Endodermal cell (in vitro differentiated cells): ENCODE data around the gene ZBTB46. TPM values are rescaled to one million over a fixed set of nuclear protein-coding genes. Genes with fewer than 3 reads are reported as not detected.

ENCODE experiments used
- DNase-seq: peaks from one replicate; pipeline ENCODE4 v3.0.0-alpha.2; 2017
- H3K27ac ChIP-seq: 2 replicates; pipeline ENCODE4 v1.5.1; 2013; ENCODE audit warnings: mild to moderate bottlenecking, low read depth, low read length, moderate library complexity
- H3K27me3 ChIP-seq: 2 replicates; pipeline ENCODE4 v1.6.1; 2013; ENCODE audit warnings: mild to moderate bottlenecking, low read length, moderate library complexity; ENCODE audit not compliant: insufficient read depth, control insufficient read depth, poor library complexity, severe bottlenecking
- H3K36me3 ChIP-seq: 2 replicates; pipeline ENCODE4 v1.7.0; 2013; ENCODE audit warnings: mild to moderate bottlenecking, low read length, moderate library complexity; ENCODE audit not compliant: control insufficient read depth, insufficient read depth
- H3K4me1 ChIP-seq: one replicate; pipeline ENCODE4 v1.7.0; 2013; ENCODE audit warnings: low read length; ENCODE audit not compliant: control insufficient read depth, insufficient read depth
- H3K4me3 ChIP-seq: 2 replicates; pipeline ENCODE4 v1.5.1; 2013; ENCODE audit warnings: mild to moderate bottlenecking, low read length, moderate library complexity
- H3K9ac ChIP-seq: 2 replicates; pipeline ENCODE4 v1.6.1; 2013; ENCODE audit warnings: mild to moderate bottlenecking, low read length, moderate library complexity; ENCODE audit not compliant: poor library complexity, severe bottlenecking; ENCODE audit errors: extremely low read depth
- H3K9me3 ChIP-seq: 2 replicates; pipeline ENCODE4 v1.6.1; 2013; ENCODE audit warnings: mild to moderate bottlenecking, low read length, moderate library complexity; ENCODE audit not compliant: control insufficient read depth
- H3K27ac Mint-ChIP-seq: 2 replicates; pipeline ENCODE4 v1.8.0; 2020; ENCODE audit warnings: mixed read lengths
- H3K27me3 Mint-ChIP-seq: 2 replicates; pipeline ENCODE4 v1.8.0; 2021; ENCODE audit warnings: mild to moderate bottlenecking, mixed read lengths; ENCODE audit not compliant: insufficient read depth
- H3K36me3 Mint-ChIP-seq: 2 replicates; pipeline ENCODE4 v1.8.0; 2020; ENCODE audit warnings: low read depth, mixed read lengths
- H3K4me1 Mint-ChIP-seq: 2 replicates; pipeline ENCODE4 v1.8.0; 2020; ENCODE audit warnings: mixed read lengths
- H3K4me3 Mint-ChIP-seq: 2 replicates; pipeline ENCODE4 v1.8.0; 2020; ENCODE audit warnings: mild to moderate bottlenecking, moderate library complexity, mixed read lengths
- H3K9me3 Mint-ChIP-seq: 2 replicates; pipeline ENCODE4 v1.8.0; 2020; ENCODE audit warnings: mild to moderate bottlenecking, mixed read lengths
- CTCF ChIP-seq: fragments of 200-600 bp; sonication (generic); conservative IDR thresholded peaks from 2 replicates; pipeline ENCODE4 v1.5.0; 2021; ENCODE audit warnings: antibody characterized with exemption, mild to moderate bottlenecking
- WGBS, 2 experiments: methylation state at CpG; one replicate each; pipeline versions ENCODE4 v1.1.5 to v1.1.7; 2013; ENCODE audit warnings: missing lambda C conversion rate in 2 of 2, mixed read lengths in 1 of 2; ENCODE audit not compliant: insufficient coverage in 1 of 2, insufficient read length in 1 of 2; 5-methylcytosine and 5-hydroxymethylcytosine counted together
- total RNA-seq, 2 donors: library from RNA; stranded (reverse); fragmentation: NEBNext Ultra II Directional in 1 of 2; extraction: Animal tissue kit (Norgen Biotek cat#: 25700) in 1 of 2; gene quantifications; 2 replicates in 1 of 2; 3 replicates in 1 of 2; pipeline ENCODE4 v1.2.1, GENCODE V29; 2021

ZBTB46 gene
- total RNA-seq, 2 donors from 2014 or later: 24.9 to 25.9 TPM

GRCh38 chr20:63833776-63834490, 2.9 kb upstream of the ZBTB46 start:
- no peak overlapping the region for H3K27ac ChIP-seq
- WGBS, 2 experiments: 93 to 97% methylated on average over 13 to 20 of the region's 20 CpGs
- H3K9ac ChIP-seq: no peak overlapping the region

GRCh38 chr20:63831993-63832686, 1.1 kb upstream of the ZBTB46 start:
- H3K36me3 Mint-ChIP-seq: no peaks in the 10 kb centered on the region
- H3K4me1 ChIP-seq: peaks cover 7% of the 10 kb centered on the region

More at GRCh38 chr20:63833776-63834490, 2.9 kb upstream of the ZBTB46 start:
- Histone ChIP-seq H3K27me3 (peaks cover 9% of the 10 kb centered on the region), H3K9me3 (no peaks in the 10 kb centered on the region), H3K4me1 (peaks cover 4% of the 10 kb centered on the region), H3K36me3 (no peaks in the 10 kb centered on the region), H3K4me3 (no peak overlapping the region)
- TF ChIP-seq CTCF: no peak
- Mint-ChIP-seq H3K9me3 (no peaks in the 10 kb centered on the region), H3K27ac (no peak overlapping the region), H3K27me3 (peaks cover 29% of the 10 kb centered on the region), H3K4me3 (no peak overlapping the region), H3K4me1 (peaks cover 15% of the 10 kb centered on the region), H3K36me3 (no peaks in the 10 kb centered on the region)
- no peak for DNase-seq

GRCh38 chr20:63831646-63831992, 555 bp upstream of the ZBTB46 start:
- peaks cover 25% of the 10 kb centered on the region for H3K4me1 Mint-ChIP-seq
- no peak for TF ChIP-seq CTCF
- Histone ChIP-seq H3K27ac (no peak overlapping the region), H3K4me1 (peaks cover 7% of the 10 kb centered on the region), H3K36me3 (no peaks in the 10 kb centered on the region), H3K9me3 (no peaks in the 10 kb centered on the region), H3K27me3 (peaks cover 9% of the 10 kb centered on the region), H3K4me3 (peak overlapping the region; percentile 62), H3K9ac (no peak overlapping the region)
- 1 to 3% methylated on average over 6 to 55 of the region's 55 CpGs for WGBS, 2 experiments
- H3K36me3 Mint-ChIP-seq: no peaks in the 10 kb centered on the region
- H3K27ac Mint-ChIP-seq: no peak overlapping the region
- no peaks in the 10 kb centered on the region for H3K9me3 Mint-ChIP-seq
- H3K4me3 Mint-ChIP-seq: peak overlapping the region; percentile 50
- DNase-seq: no peak
- peaks cover 30% of the 10 kb centered on the region for H3K27me3 Mint-ChIP-seq

More at GRCh38 chr20:63831993-63832686, 1.1 kb upstream of the ZBTB46 start:
- H3K27ac Mint-ChIP-seq: no peak overlapping the region
- WGBS, 2 experiments: 18 to 45% methylated on average over 16 to 76 of the region's 76 CpGs
- Histone ChIP-seq H3K9me3 (no peaks in the 10 kb centered on the region), H3K9ac (no peak overlapping the region), H3K4me3 (peak overlapping the region; percentile 62), H3K27ac (no peak overlapping the region), H3K27me3 (peaks cover 9% of the 10 kb centered on the region), H3K36me3 (no peaks in the 10 kb centered on the region)
- no peak for TF ChIP-seq CTCF
- peak overlapping the region; percentile 50 for H3K4me3 Mint-ChIP-seq
- peaks cover 25% of the 10 kb centered on the region for H3K4me1 Mint-ChIP-seq
- no peaks in the 10 kb centered on the region for H3K9me3 Mint-ChIP-seq
- DNase-seq: peak; percentile 81
- peaks cover 30% of the 10 kb centered on the region for H3K27me3 Mint-ChIP-seq
